Neural crest cell (in vitro differentiated cells): ENCODE results near the gene PTPRF. TPM values are rescaled to one million over a fixed set of nuclear protein-coding genes. Genes with fewer than 3 reads are reported as not detected.
A peak's percentile ranks its signal among the peaks of the same experiment; 100 is the strongest.
"Not testable (repeated sequence)": the region's sequence is repeated elsewhere in the genome, so short reads cannot be mapped to it uniquely, and the experiment has no call there.

Experiments
- DNase-seq: peaks from one replicate; pipeline ENCODE4 v3.0.0; 2021; ENCODE audit warnings: low read depth, mixed read lengths, low spot score
- H3K27ac Mint-ChIP-seq: one replicate; pipeline ENCODE4 v1.8.0; 2021; ENCODE audit warnings: mild to moderate bottlenecking, mixed read lengths; ENCODE audit not compliant: unreplicated experiment
- H3K27me3 Mint-ChIP-seq: 2 replicates; pipeline ENCODE4 v1.8.0; 2021; ENCODE audit warnings: low read depth, mild to moderate bottlenecking, mixed read lengths
- H3K36me3 Mint-ChIP-seq: 2 replicates; pipeline ENCODE4 v1.8.0; 2021; ENCODE audit warnings: low read depth, mild to moderate bottlenecking, mixed read lengths
- H3K4me1 Mint-ChIP-seq: 2 replicates; pipeline ENCODE4 v1.8.0; 2021; ENCODE audit warnings: mixed read lengths
- H3K4me3 Mint-ChIP-seq: one replicate; pipeline ENCODE4 v1.8.0; 2021; ENCODE audit warnings: mild to moderate bottlenecking, mixed read lengths
- H3K9me3 Mint-ChIP-seq: 2 replicates; pipeline ENCODE4 v1.8.0; 2021; ENCODE audit warnings: mixed read lengths
- CTCF ChIP-seq: fragments of 200-600 bp; sonication (generic); conservative IDR thresholded peaks from 2 replicates; pipeline ENCODE4 v1.5.0; 2021; ENCODE audit warnings: antibody characterized with exemption, mild to moderate bottlenecking
- total RNA-seq: library from RNA; stranded (reverse); gene quantifications from 2 replicates; pipeline ENCODE4 v1.2.1, GENCODE V29; 2021

Gene PTPRF
- total RNA-seq, 1 donor from 2014 or later, result 125 TPM

- peaks cover 8% of the 10 kb centered on the region for H3K27me3 Mint-ChIP-seq
- no peak overlapping the region for H3K4me3 Mint-ChIP-seq
- H3K36me3 Mint-ChIP-seq, result no peaks in the 10 kb centered on the region
Measured at GRCh38 chr1:43637267-43637666, 106.6 kb downstream of the PTPRF start.

GRCh38 chr1:43638381-43638780 is 107.7 kb downstream of the PTPRF start:
- not testable (repeated sequence) for H3K36me3 Mint-ChIP-seq, H3K27ac Mint-ChIP-seq, DNase-seq, H3K9me3 Mint-ChIP-seq, H3K4me3 Mint-ChIP-seq, H3K4me1 Mint-ChIP-seq
- peaks cover 15% of the 10 kb centered on the region for H3K27me3 Mint-ChIP-seq

More at GRCh38 chr1:43637267-43637666, 106.6 kb downstream of the PTPRF start:
- no peaks in the 10 kb centered on the region for H3K4me1 Mint-ChIP-seq
- TF ChIP-seq CTCF, result no peak
- DNase-seq, result no peak
- no peak overlapping the region for H3K27ac Mint-ChIP-seq
- no peaks in the 10 kb centered on the region for H3K9me3 Mint-ChIP-seq

GRCh38 chr1:43639976-43640794 is 109.5 kb downstream of the PTPRF start:
- Mint-ChIP-seq H3K27me3 (peaks cover 19% of the 10 kb centered on the region), H3K9me3 (no peaks in the 10 kb centered on the region), H3K4me1 (no peaks in the 10 kb centered on the region), H3K36me3 (no peaks in the 10 kb centered on the region), H3K4me3 (peak overlapping the region; percentile 45), H3K27ac (no peak overlapping the region)
- no peak for TF ChIP-seq CTCF
- no peak for DNase-seq

- Mint-ChIP-seq H3K4me1 (peaks cover 1% of the 10 kb centered on the region), H3K36me3 (no peaks in the 10 kb centered on the region), H3K9me3 (no peaks in the 10 kb centered on the region), H3K27ac (no peak overlapping the region), H3K4me3 (no peak overlapping the region), H3K27me3 (peaks cover 27% of the 10 kb centered on the region)
- no peak for TF ChIP-seq CTCF
- no peak for DNase-seq
Measured at GRCh38 chr1:43644558-43644957, 113.9 kb downstream of the PTPRF start.

- Mint-ChIP-seq H3K4me3 (no peak overlapping the region), H3K4me1 (peaks cover 8% of the 10 kb centered on the region), H3K27me3 (peaks cover 29% of the 10 kb centered on the region), H3K27ac (no peak overlapping the region), H3K36me3 (no peaks in the 10 kb centered on the region), H3K9me3 (no peaks in the 10 kb centered on the region)
- DNase-seq, result no peak
- TF ChIP-seq CTCF, result no peak
Measured at GRCh38 chr1:43645461-43645860, 114.8 kb downstream of the PTPRF start.

- not testable (repeated sequence) for H3K27ac Mint-ChIP-seq, H3K9me3 Mint-ChIP-seq, H3K36me3 Mint-ChIP-seq, DNase-seq
- Mint-ChIP-seq H3K4me3 (peak overlapping the region; percentile 65), H3K4me1 (peaks cover 24% of the 10 kb centered on the region), H3K27me3 (peaks cover 29% of the 10 kb centered on the region)
Measured at GRCh38 chr1:43647331-43647730, 116.6 kb downstream of the PTPRF start.
